Parathyroid adenoma (tissue), 2 donors: ENCODE data around the gene GRID1.

Experiments used
- H2AFZ ChIP-seq: fragments of 300-600 bp; sonication (generic); one replicate; pipeline ENCODE4 v1.7.0; 2017; ENCODE audit warnings: antibody characterized with exemption, mild to moderate bottlenecking
- H3K27ac ChIP-seq: fragments of 300-600 bp; sonication (generic); one replicate; pipeline ENCODE4 v1.7.0; 2017
- H3K27me3 ChIP-seq: fragments of 300-600 bp; sonication (generic); one replicate; pipeline ENCODE4 v1.7.0; 2017; ENCODE audit warnings: low read length; ENCODE audit not compliant: control insufficient read depth, insufficient read depth
- H3K36me3 ChIP-seq: fragments of 300-600 bp; sonication (generic); one replicate; pipeline ENCODE4 v1.7.0; 2017; ENCODE audit warnings: low read length; ENCODE audit not compliant: control insufficient read depth, insufficient read depth
- H3K4me1 ChIP-seq: fragments of 300-600 bp; sonication (generic); one replicate; pipeline ENCODE4 v1.7.0; 2017; ENCODE audit warnings: control low read depth
- H3K4me2 ChIP-seq: fragments of 300-600 bp; sonication (generic); one replicate; pipeline ENCODE4 v1.7.0; 2017; ENCODE audit warnings: low read length
- H3K4me3 ChIP-seq: fragments of 300-600 bp; sonication (generic); one replicate; pipeline ENCODE4 v1.7.0; 2017; ENCODE audit warnings: low read depth, low read length
- H3K79me2 ChIP-seq: fragments of 300-600 bp; sonication (generic); one replicate; pipeline ENCODE4 v1.7.0; 2017; ENCODE audit warnings: control low read depth
- H3K9ac ChIP-seq: fragments of 300-600 bp; sonication (generic); one replicate; pipeline ENCODE4 v1.7.0; 2017; ENCODE audit warnings: mild to moderate bottlenecking
- H3K9me3 ChIP-seq: fragments of 300-600 bp; sonication (generic); one replicate; pipeline ENCODE4 v1.7.0; 2017; ENCODE audit warnings: low read length; ENCODE audit not compliant: control insufficient read depth
- CTCF ChIP-seq: fragments of 300-600 bp; sonication (generic); IDR thresholded peaks from one replicate; pipeline ENCODE4 v1.7.0; 2017; ENCODE audit warnings: antibody characterized with exemption, mild to moderate bottlenecking
- donor health status: primary hyperparathyroidism.

GRID1 gene

GRCh38 chr10:86393362-86393761 lies 26.8 kb upstream of the GRID1 start:
- Histone ChIP-seq H3K27ac (no peak overlapping the region), H3K27me3 (no peaks in the 10 kb centered on the region), H3K4me1 (peaks cover 4% of the 10 kb centered on the region), H3K36me3 (no peaks in the 10 kb centered on the region), H3K4me2 (no peak overlapping the region), H3K79me2 (no peaks in the 10 kb centered on the region), H3K4me3 (no peak overlapping the region), H3K9ac (no peak overlapping the region), H2AFZ (no peak overlapping the region), H3K9me3 (no peaks in the 10 kb centered on the region)
- TF ChIP-seq CTCF, result no peak

- Histone ChIP-seq H3K27ac (no peak overlapping the region), H3K4me1 (peaks cover 4% of the 10 kb centered on the region), H3K79me2 (no peaks in the 10 kb centered on the region), H3K4me3 (no peak overlapping the region), H2AFZ (no peak overlapping the region), H3K27me3 (no peaks in the 10 kb centered on the region), H3K36me3 (no peaks in the 10 kb centered on the region), H3K4me2 (no peak overlapping the region), H3K9me3 (no peaks in the 10 kb centered on the region), H3K9ac (no peak overlapping the region)
- no peak for TF ChIP-seq CTCF
These were observed 26.1 kb upstream of the GRID1 start for GRCh38 chr10:86392723-86393094.

GRCh38 chr10:86391986-86392722 lies 25.6 kb upstream of the GRID1 start:
- H3K27me3 ChIP-seq, result no peaks in the 10 kb centered on the region
- H3K4me2 ChIP-seq, result no peak overlapping the region
- no peaks in the 10 kb centered on the region for H3K79me2 ChIP-seq
- no peak overlapping the region for H3K27ac ChIP-seq
- no peak for TF ChIP-seq CTCF
- peaks cover 4% of the 10 kb centered on the region for H3K4me1 ChIP-seq
- H3K36me3 ChIP-seq, result no peaks in the 10 kb centered on the region
- H3K4me3 ChIP-seq, result no peak overlapping the region
- no peaks in the 10 kb centered on the region for H3K9me3 ChIP-seq
- no peak overlapping the region for H2AFZ ChIP-seq
- H3K9ac ChIP-seq, result no peak overlapping the region

GRCh38 chr10:86391236-86391840 lies 24.7 kb upstream of the GRID1 start:
- Histone ChIP-seq H3K4me3 (no peak overlapping the region), H3K4me2 (no peak overlapping the region), H2AFZ (no peak overlapping the region), H3K9ac (no peak overlapping the region), H3K36me3 (no peaks in the 10 kb centered on the region), H3K4me1 (peaks cover 4% of the 10 kb centered on the region), H3K9me3 (no peaks in the 10 kb centered on the region), H3K27me3 (no peaks in the 10 kb centered on the region), H3K27ac (no peak overlapping the region), H3K79me2 (no peaks in the 10 kb centered on the region)
- TF ChIP-seq CTCF, result no peak
